Stimulated activated naive B cell treated with anti-CD40 and anti-IgM and Interleukin-4, amounts not matched to agents 10 μg/mL and 1 μg/mL and 100 μg/mL, for 72 hours (primary cell): ENCODE results near the gene TTC9C.

Experiments used
- ATAC-seq, 2 donors: fragments of 150-1000 bp; cut with Tn5 transposase; replicated peaks; 2 replicates each; pipeline ENCODE4 v1.10.0; 2021; ENCODE audit warnings: moderate library complexity in 1 of 2
- DNase-seq: peaks from one replicate; pipeline ENCODE4 v3.0.0; 2021
- H3K27ac Mint-ChIP-seq: one replicate; pipeline ENCODE4 v1.8.0; 2022; ENCODE audit warnings: mild to moderate bottlenecking, mixed read lengths
- H3K27me3 Mint-ChIP-seq, 2 donors: one replicate each; pipeline ENCODE4 v1.8.0; 2022; ENCODE audit warnings: mixed read lengths in 2 of 2
- H3K36me3 Mint-ChIP-seq, 2 donors: one replicate each; pipeline ENCODE4 v1.8.0; 2022; ENCODE audit warnings: mixed read lengths in 2 of 2, mild to moderate bottlenecking in 1 of 2
- H3K4me1 Mint-ChIP-seq, 2 donors: one replicate each; pipeline ENCODE4 v1.8.0; 2022; ENCODE audit warnings: mixed read lengths in 2 of 2, mild to moderate bottlenecking in 1 of 2
- H3K4me3 Mint-ChIP-seq, 2 donors: one replicate each; pipeline ENCODE4 v1.8.0; 2022; ENCODE audit warnings: mild to moderate bottlenecking in 2 of 2, mixed read lengths in 2 of 2, moderate library complexity in 1 of 2
- H3K9me3 Mint-ChIP-seq, 2 donors: one replicate each; pipeline ENCODE4 v1.8.0; 2022; ENCODE audit warnings: mixed read lengths in 2 of 2, mild to moderate bottlenecking in 1 of 2

TTC9C gene

GRCh38 chr11:62782753-62783152 lies 54.5 kb downstream of the TTC9C start:
- H3K27ac Mint-ChIP-seq: no peak overlapping the region
- ATAC-seq (no peak), DNase-seq (no peak)
- H3K36me3 Mint-ChIP-seq: peaks cover 39 to 44% of the 10 kb centered on the region in 2 donors
- H3K9me3 Mint-ChIP-seq: no peaks in the 10 kb centered on the region
- H3K4me3 Mint-ChIP-seq: no peak overlapping the region
- peaks cover 4 to 14% of the 10 kb centered on the region in 2 donors for H3K4me1 Mint-ChIP-seq
- no peaks in the 10 kb centered on the region for H3K27me3 Mint-ChIP-seq

- H3K27ac Mint-ChIP-seq: peak overlapping the region; percentile 97
- ATAC-seq (peak; percentile 82), DNase-seq (peak; percentile 87)
- peak overlapping the region; percentile 88 to 97 for H3K4me3 Mint-ChIP-seq
- no peaks in the 10 kb centered on the region for H3K27me3 Mint-ChIP-seq
- no peaks in the 10 kb centered on the region for H3K9me3 Mint-ChIP-seq
- peaks cover 24 to 40% of the 10 kb centered on the region in 2 donors for H3K4me1 Mint-ChIP-seq
- peaks cover 43 to 52% of the 10 kb centered on the region in 2 donors for H3K36me3 Mint-ChIP-seq
Observed at GRCh38 chr11:62786318-62787004, 58.2 kb downstream of the TTC9C start.

- DNase-seq (peak; percentile 95), ATAC-seq (peak; percentile 81 to 84)
- Mint-ChIP-seq H3K4me3 (peak within 1 kb of the TSS; percentile 94 to 97), H3K36me3 (peaks cover 45 to 50% of the 10 kb centered on the region in 2 donors), H3K9me3 (no peaks in the 10 kb centered on the region), H3K4me1 (peaks cover 25 to 45% of the 10 kb centered on the region in 2 donors), H3K27ac (peak within 1 kb of the TSS; percentile 97), H3K27me3 (no peaks in the 10 kb centered on the region)
Observed at GRCh38 chr11:62787005-62787759, 58.9 kb downstream of the TTC9C start, which contains the start of gene TMEM179B. TMEM179B (plus strand) TSS chr11:62787402; CDS start chr11:62787432, 30 bp downstream.
